NT2/D1 (cell line): Measurements from ENCODE around the gene IGSF9B.

Source experiments
- SUZ12 ChIP-seq: IDR thresholded peaks from 2 replicates; pipeline ENCODE4 v1.6.1; 2011; ENCODE audit not compliant: insufficient read length, insufficient read depth; ENCODE audit errors: extremely low read depth
- YY1 ChIP-seq: IDR thresholded peaks from 2 replicates; pipeline ENCODE4 v1.6.1; 2011; ENCODE audit not compliant: insufficient read length, insufficient read depth
- ZNF274 ChIP-seq: IDR thresholded peaks from 2 replicates; pipeline ENCODE4 v1.6.1; 2011; ENCODE audit warnings: mild to moderate bottlenecking, low read depth, low read length

GRCh38 chr11:133951327-133952198, 5.2 kb downstream of the IGSF9B start:
- TF ChIP-seq SUZ12 = no peak
- no peak for TF ChIP-seq YY1
- no peak for TF ChIP-seq ZNF274
